ENCODE measurements around the gene SLC35E3.

Gene SLC35E3

GRCh38 chr12:68745904-68746571, at the start of gene SLC35E3:
Gene SLC35E3 (plus strand): TSS chr12:68746176. CDS start chr12:68746378, 202 bp downstream.
- peak; percentile 94 for DNase-seq

DNA sequence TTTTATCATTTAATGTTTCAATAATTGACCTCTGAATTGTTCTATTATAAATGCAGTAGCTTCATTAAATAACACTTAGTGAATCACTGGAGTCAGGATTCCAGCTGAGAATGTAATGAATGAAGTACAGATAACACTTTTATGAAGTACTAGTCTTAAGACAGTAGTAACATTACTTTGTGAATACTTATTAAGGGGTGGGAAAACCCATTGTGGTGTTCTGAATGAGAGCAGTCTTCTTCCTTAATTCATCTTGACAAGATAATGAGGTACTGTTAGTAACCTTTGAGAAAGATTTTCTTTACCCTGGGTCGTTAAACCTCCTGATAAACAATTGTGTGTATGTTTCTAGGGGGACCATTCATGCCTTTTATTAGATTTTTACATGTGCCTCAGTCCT, 46.5 kb upstream of the SLC35E3 start:
- no peak for DNase-seq

DNA sequence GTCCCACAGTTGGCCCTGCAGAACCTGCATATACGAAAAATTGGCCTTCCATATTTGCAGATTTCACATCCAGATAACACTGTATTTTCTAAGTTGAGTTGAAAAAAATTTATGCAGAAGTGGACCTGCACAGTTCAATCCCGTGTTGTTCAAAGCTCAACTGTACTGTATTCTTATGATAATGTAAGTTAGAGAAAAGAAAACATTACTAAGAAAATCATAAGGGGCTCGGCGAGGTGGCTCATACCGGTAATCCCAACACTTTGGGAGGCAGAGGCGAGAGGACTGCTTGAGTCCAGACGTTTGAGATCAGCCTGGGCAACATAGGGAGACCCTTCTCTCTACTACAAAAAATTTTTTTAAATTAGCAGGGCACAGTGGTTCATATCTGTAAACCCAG, 18.2 kb upstream of the SLC35E3 start:
- DNase-seq: no peak

- no peak for DNase-seq
Measured at GRCh38 chr12:68733661-68734071, 12.3 kb upstream of the SLC35E3 start.

- no peak for DNase-seq
Measured at GRCh38 chr12:68739891-68740290, 6.1 kb upstream of the SLC35E3 start.

- no peak for DNase-seq
Measured at GRCh38 chr12:68743356-68743755, 2.6 kb upstream of the SLC35E3 start.

GRCh38 chr12:68745376-68745903, 536 bp upstream of the SLC35E3 start:
- DNase-seq: no peak

DNA sequence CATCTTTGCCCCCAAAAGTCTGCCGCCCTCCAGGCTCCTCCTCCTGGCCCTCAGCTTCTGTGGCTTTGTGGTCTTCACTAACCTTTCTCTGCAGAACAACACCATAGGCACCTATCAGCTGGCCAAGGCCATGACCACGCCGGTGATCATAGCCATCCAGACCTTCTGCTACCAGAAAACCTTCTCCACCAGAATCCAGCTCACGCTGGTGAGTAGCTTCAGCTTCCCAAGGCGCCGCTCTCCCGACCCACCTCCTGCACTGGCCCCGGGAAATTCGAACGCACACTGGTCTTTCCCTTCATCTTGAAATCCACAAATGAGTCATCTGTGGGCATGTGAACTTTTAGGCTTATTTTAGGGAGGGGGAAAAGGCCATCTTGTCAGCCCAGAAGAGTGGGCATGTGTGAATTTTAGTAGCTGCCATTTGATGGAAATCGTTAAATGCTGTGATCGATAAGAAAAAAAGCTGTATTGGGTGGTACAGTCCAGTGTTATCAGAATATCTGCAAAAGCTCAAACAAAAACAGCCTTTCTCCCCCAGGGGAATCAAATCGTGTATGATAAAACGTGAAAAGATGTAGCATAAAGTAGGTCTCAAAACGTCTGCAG, 700 bp downstream of the SLC35E3 start:
- DNase-seq: peak; percentile 60

DNA sequence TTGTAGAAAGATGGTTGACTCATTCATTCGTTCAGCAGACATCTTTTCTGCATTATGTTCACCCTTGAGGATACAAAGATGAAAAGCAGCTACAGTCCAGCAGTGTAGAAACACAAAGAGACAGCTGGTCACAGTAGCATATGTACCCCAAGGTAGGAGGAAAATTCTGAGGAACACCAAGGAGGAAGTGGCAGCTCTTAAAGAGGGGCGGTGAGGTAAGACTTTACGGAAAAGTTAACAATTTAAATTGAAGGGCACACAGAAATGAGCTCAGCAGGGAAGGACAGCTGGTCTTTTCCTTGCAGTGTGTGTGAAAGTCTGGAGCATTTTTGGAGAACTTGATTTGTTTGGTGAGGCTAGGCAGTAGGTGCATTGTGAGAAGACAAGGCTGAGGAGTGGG, 3.5 kb downstream of the SLC35E3 start:
- no peak for DNase-seq

- DNase-seq: no peak
Measured at GRCh38 chr12:68749861-68750260, 3.9 kb downstream of the SLC35E3 start.

GRCh38 chr12:68750506-68750905, 4.5 kb downstream of the SLC35E3 start:
- no peak for DNase-seq

- no peak for DNase-seq
Measured at GRCh38 chr12:68755536-68756243, 9.7 kb downstream of the SLC35E3 start.

DNA sequence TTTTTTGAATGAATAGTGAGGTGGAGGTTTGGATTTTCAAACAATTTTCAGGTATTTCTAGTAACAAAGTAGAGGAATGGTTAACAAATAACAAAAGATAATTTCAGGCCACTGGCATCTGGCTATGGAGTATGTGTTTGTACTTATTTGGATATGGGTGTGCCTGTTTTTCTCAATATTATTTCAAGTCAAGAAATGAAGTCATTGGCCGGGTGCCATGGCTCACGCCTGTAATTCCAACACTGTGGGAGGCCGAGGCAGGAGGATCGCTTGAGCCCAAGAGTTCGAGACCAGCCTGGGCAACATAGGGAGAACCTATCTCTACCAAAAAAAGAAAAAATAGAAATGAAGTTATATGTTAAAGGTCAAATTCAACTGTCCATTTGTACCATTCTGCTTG, 13.9 kb downstream of the SLC35E3 start:
- no peak for DNase-seq

DNA sequence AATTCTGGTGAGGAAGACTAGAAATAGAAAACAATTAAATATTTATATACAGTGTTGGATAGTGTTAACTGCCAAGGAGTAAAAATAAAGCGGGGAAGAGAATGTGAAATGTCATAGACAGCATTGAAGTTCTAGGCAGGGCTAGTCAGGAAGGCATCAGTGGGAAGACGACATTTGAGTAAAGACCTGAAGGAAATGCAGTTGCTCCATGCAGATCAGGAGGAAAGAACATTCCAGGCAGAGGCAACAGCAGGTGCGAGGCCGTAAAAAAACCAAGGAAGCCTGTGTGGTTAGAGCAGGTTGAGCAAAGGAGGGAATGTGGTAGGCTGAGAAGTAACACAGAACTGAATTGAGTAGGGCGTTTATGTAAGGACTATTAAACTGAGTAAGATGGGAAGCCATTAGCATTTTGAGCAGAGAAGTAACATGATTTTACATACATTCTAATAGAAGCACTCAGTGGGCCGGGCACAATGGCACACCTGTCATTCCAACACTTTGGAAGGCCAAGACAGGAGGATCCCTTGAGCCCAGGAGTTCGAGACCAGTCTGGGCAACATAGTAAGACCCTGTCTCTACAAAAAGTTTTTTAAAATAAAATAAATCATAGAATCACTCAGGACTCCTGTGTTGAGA, 14.9 kb downstream of the SLC35E3 start:
- DNase-seq: no peak

GRCh38 chr12:68761442-68761812, 15.5 kb downstream of the SLC35E3 start:
- DNase-seq: no peak

GRCh38 chr12:68761901-68762630, 16.1 kb downstream of the SLC35E3 start:
- no peak for DNase-seq

- no peak for DNase-seq
Measured at GRCh38 chr12:68762691-68763090, 16.7 kb downstream of the SLC35E3 start.

DNA sequence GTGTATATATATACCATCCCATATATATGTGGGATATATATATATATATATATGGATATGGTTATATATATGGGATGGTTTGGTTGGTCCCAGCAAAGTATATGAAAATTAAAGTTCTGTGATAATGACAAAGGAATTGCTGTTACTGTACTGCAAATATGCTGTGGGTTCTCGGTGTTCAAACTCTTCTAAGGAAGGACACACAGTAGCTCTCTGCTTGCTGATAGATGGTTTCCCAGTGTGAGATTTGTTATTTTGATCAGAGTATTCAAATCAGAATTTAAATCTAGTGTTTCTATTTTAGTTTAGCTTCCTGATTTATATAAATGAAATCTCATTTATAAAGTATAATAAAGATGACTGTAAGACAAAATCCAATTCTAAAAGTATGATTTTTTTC, 19.7 kb downstream of the SLC35E3 start:
- no peak for DNase-seq

DNA sequence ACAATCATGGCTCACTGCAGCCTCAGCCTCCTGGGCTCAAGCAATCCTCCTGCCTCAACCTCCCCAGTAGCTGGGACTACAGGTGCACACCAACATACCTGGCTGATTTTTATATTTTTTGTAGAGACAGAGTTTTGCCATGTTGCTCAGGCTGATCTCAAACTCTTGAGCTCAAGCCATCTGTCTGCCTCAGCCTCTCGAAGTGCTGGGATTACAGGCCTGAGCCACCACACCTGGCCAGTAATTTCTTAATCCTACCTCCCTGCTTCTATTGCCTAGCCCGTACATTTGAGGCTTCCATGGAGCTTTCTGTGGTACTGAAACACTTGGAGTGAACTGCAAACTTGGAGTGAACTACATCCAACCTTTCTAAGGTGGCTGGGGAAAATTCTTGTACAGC, 20.7 kb downstream of the SLC35E3 start:
- DNase-seq: no peak

DNA sequence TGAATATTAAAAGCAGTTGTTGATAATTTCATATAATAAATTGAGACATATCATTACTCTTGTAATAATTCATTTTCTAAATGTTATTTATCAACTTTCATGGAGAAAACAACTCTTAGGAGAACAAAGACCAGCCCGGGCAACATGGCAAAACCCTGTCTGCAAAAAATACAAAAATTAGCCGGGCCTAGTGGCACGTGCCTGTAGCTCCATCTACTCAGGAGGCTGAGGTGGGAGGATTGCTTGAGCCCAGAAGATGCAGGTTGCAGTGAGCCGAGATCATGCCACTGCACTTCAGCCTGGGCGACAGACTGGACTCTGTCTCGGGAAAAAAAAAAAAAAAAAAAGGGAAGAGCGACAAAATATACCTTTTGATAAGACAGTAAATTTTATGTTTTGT, 21.2 kb downstream of the SLC35E3 start:
- no peak for DNase-seq

DNA sequence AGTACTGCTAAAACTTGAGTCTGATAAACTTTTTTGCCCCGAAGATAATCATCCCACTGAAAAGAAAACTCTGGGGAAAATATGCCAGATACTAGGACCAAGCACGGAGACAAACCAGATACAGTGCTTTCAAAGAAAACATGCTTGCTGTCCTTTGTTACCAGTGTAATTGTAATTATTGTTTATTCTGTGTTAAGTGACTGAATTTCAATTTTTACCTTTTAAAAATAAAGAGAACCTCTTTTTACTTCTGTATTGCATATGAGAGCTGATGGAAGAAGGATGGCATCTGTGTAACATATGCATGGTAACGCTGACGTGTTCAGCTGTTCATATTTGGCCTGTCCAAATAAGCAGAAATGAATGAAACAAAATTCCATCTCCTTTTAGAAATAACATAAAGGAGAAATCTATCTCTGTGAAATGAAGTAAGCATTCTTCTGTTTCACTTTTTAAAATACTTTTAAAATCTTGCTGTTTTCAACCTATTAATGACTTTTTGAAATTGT, 22.5 kb downstream of the SLC35E3 start:
- no peak for DNase-seq

DNA sequence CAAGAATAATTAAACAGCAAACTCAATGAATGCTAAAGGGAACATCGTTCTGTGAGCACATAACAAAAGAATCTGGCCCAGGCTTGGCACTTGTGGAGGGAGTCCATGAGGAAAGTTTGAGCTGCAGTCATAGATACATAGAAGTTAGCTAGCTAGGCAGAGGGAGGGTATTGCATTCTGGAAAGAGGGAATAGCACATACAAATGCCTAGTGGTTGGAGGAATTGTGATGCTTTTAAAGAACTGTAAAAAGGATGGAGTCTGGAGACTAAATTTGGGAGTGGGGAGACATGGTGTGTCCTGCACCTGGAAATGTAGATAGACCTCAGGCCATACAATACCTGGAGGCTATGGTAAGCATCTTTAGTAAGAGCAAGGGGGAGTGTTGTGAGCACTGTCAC, 24.0 kb downstream of the SLC35E3 start:
- DNase-seq: no peak
